Activated T-cell treated with anti-CD3 and anti-CD28 coated beads for 48 hours (primary cell): Measurements from ENCODE around the gene FXYD6.

Experiments
- DNase-seq: peaks from one replicate; pipeline ENCODE4 v3.0.0-alpha.2; 2020; ENCODE audit warnings: low read depth

Gene FXYD6

GRCh38 chr11:117910525-117910924 is 34.1 kb upstream of the FXYD6 start:
- DNase-seq, result no peak

DNA sequence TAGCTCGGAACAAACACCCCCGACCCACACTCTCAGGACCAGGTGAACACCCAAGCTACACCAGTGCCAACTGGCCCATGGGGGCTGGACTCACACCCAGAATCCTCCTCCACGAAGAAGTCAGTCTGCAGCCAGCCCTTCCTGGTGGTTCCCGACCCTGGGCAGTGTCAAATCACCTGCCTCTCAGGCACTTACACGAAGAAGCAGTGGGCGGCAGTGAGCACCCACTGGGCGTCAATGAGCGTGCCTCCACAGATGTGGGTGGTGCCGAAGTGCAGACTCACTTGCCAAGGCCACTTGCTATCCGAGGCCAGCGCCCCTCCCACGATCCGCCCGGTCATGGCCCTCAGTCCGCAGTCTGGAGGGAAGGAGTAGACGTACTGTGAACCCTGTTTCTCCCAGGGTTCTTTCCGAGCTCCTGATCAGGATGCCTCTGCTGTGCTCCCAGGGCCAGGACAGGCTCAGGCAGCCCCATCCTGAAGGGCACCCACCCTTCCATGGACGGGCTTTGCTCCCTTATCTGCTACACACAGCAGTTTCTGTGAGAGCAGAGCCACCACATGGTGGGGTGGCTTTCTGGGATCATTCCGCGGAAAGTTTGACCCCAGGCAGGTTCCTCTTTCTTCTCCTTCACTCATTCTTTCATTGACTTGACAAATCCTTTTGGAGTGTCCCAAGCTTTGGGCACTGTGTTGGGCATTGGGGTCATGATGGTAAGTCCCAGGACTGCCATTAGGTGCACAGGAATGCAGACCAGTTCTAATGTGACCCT is 33.3 kb upstream of the FXYD6 start:
- DNase-seq, result no peak

DNA sequence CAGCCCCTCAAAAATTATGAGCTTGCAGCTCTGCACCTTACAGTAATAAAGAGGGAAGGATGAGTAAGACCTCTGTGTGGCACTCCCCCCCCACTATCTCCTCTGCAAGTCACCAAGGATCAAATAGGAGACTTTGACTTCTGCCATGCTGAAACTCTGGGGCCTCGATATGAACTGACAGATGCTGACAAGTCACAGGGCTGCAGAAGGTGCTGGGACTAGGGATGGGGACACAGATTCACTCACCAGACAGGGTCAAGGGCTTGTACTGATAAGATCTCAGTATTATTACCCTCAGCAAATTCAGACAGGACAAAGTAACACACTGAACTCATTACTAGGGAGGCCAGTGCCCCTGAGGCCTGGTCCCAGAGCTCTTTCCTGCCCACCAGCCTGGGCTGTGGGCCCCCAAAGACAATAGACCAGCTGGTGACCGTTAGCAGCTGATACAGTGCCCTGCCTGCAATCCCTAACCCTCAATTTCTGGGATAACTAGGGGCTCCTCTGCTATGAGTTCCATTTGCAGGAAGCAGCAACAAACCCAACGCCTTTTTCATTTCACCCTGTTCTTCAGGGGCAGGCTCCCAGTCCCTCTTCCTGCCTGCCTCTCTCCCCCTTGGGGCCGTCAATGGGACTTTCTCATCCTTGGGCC is 32.6 kb upstream of the FXYD6 start:
- DNase-seq, result no peak

GRCh38 chr11:117908109-117908895 is 31.8 kb upstream of the FXYD6 start:
- no peak for DNase-seq

GRCh38 chr11:117907276-117908108 is 31.0 kb upstream of the FXYD6 start:
- peak; percentile 69 for DNase-seq

- DNase-seq, result no peak
Observed at GRCh38 chr11:117906710-117907109, 30.3 kb upstream of the FXYD6 start.

- no peak for DNase-seq
Observed at GRCh38 chr11:117906126-117906525, 29.7 kb upstream of the FXYD6 start.

GRCh38 chr11:117905524-117905923 is 29.1 kb upstream of the FXYD6 start:
- DNase-seq, result no peak

DNA sequence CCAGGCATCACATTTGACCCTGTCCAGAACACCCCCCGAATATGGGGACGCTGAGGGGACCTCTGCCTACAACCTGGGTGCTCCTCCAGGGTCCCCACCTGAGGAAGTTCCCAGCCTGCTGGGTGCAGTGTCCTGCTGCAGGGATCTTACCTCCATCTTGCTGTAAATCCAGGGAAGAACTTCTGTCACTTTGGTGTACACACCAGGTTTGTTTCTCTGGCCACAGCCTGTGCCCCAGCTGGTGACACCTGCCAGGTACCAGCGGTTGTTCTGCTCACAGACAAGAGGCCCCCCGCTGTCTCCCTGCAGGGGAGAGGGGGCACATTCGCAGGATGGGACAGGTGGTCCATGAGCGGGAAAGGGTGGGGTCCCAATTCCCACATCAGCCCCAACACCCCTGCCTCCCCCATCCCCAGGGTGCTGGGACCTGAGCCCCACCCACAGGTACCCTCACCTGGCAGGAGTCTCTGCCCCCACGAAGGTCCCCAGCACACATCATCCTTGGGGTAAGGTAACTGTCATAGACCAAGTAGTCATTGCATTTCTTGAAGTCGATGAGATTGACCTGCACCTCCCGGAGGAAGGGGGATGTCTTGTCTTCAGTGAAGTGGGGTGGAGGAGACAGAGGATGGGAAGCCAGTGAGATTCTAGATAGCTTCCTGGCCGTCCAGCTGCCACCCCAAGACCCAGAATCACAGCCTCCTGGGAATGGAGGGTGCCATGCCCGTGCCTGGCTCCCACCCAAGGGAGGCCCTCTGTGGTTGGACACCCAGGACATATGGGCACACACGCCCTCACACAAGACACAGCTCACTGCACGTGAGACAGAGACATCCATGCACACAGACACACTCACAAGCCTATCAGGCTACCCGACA is 27.3 kb upstream of the FXYD6 start:
- DNase-seq, result no peak

- no peak for DNase-seq
Observed at GRCh38 chr11:117902001-117902845, 25.8 kb upstream of the FXYD6 start.

GRCh38 chr11:117901601-117902000 is 25.1 kb upstream of the FXYD6 start:
- DNase-seq, result no peak

- DNase-seq, result no peak
Observed at GRCh38 chr11:117900720-117901440, 24.4 kb upstream of the FXYD6 start.

GRCh38 chr11:117900121-117900648 is 23.7 kb upstream of the FXYD6 start:
- DNase-seq, result no peak

DNA sequence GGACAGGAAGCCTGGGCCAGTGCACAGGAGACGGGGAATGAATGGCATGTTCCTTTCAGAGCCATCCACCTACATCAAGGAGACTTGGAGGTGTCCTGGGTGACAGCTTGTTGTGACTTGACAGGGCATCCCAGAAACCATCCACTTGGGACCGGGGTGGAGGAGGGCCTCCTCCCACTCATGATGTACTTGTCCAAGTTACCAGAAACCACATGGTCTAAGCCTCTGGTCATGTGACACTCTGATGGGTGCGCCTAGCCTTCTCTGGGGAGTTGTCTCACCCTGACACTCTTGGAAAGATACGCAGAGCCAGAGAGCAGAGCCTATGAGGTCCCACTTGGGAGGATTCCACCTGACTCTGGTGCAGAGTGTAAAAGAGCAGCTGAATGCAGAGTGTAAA is 21.6 kb upstream of the FXYD6 start:
- DNase-seq, result no peak

DNA sequence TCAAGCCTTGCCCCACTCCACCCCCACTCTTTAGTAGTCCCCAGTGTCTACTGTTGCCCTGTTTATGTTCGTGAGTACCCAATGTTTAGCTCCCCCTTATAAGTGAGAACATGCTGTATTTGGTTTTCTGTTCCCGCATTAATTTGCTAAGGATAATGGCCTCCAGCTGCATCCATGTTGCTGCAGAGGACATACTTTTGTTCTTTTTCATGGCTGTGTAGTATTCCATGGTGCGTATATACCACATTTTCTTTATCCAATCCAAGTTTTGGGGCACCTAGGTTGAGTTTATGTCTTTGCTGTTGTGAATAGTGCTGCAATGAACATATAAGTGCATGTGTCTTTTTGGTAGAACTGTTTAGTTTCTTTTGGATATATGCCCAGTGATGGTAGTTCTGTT is 16.2 kb upstream of the FXYD6 start:
- DNase-seq, result no peak

- DNase-seq, result no peak
Observed at GRCh38 chr11:117891362-117891761, 14.9 kb upstream of the FXYD6 start.

- DNase-seq, result no peak
Observed at GRCh38 chr11:117888139-117888566, 11.7 kb upstream of the FXYD6 start.

DNA sequence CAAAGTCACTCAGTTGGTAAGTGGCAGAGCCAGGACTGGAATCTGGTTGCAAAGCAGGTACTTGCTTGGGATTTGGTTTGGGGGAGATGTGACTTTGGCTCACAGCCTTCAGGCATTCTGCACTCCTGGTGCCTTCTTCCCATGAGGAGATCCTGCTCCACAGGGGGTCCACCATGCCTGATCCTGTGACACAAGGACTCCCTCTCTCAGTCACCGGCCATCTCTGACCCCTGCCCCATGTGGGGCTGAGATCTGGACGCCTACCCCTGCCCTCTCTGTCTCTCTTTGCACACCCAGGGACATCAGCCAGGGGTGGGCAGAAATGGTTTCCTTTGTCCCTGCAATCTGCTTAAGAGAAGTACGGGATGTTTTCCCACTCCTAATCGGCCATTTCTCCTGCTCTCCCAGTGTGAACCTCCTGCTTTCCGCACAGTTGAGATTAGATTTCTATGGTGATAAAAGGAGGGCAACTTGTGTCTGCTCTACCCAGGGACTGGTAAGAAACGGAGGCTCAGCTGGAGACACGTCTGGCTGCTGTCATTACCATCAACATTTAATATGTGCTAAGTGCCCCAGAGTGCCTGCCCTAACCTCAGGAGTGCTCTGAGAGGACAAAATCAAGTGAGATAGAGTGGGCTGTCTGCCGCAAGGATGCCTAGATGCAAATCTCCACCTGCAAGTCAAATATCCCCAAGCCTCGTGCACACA is 11.1 kb upstream of the FXYD6 start:
- no peak for DNase-seq
